ENCODE data around the gene ZNF322. TPM values are rescaled to one million over a fixed set of nuclear protein-coding genes. Genes with fewer than 3 reads are reported as not detected.

The ZNF322 gene
- total and polyA plus RNA-seq, 2 of the 8 experiments (the other 6 are each of a cell fraction or from before 2014, with no cell fraction given): 5.3 to 35.0 TPM

DNA sequence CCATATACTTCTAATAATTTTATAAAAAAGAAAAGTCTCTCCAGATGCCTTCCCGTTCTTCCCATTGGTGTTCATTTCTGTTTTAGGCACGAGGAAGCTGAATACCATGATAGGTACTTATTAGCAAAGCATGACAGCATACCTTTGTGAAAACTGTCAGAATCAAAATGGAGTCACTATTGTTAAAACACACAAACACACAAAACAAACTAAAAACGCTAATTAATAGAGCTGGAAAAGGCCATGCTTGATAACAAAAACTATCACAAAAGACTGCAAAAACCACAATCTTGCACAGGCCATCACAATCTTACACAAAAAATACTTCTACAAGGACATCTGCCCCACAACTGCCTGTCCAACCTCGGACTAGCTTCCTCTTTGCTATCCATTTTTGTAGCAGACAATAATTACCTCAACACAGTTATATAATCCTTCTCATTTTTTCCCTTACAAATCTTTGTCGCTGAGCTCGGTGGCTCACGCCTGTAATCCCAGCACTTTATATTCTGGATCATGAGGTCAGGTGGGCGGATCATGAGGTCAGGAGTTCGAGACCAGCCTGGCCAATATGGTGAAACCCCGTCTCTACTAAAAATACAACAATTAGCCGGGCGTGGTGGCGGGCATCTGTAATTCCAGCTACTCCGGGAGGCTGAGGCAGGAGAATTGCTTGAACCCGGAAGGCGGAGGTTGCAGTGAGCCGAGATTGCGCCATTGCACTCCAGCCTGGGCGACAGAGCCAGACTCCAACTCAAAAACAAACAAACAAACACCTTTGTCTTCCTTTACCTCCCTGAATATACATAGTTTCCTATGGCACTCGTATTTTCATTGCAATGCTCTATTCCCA, 66.0 kb downstream of the ZNF322 start:
- Histone ChIP-seq H3K23me2 (ENCODE audit: low read depth, low read length) (peaks cover 18% of the 10 kb centered on the region), H3K79me1 (ENCODE audit: low read depth, low read length) (peaks cover 8% of the 10 kb centered on the region), H3K23ac (ENCODE audit: insufficient read length) (no peak overlapping the region), H3K56ac (replicated peaks; ENCODE audit: insufficient read length, low read depth, low read length) (no peak overlapping the region), H3K4me3 (ENCODE audit: extremely low read depth in 1 of 4, insufficient read depth in 2 of 4, low read depth in 3 of 4, low read length in 4 of 4) (peak overlapping the region; percentile 92 to 100 (median 99)), H3K79me2 (ENCODE audit: control insufficient read depth in 1 of 2, insufficient read depth in 2 of 2, low read length in 2 of 2) (peaks cover 0 to 12% of the 10 kb centered on the region in 2 experiments; a peak in 2 of 4 replicates), H2AFZ (ENCODE audit: low read length) (peak overlapping the region; percentile 93), H4K91ac (replicated peaks; ENCODE audit: insufficient read length, low read length) (no peak overlapping the region), H3K27ac (ENCODE audit: low read depth, low read length) (no peak overlapping the region), H2BK5ac (ENCODE audit: low read depth, low read length) (no peak overlapping the region), H2BK15ac (ENCODE audit: low read length) (no peak overlapping the region), H4K8ac (ENCODE audit: extremely low read depth, insufficient read depth, low read length) (no peak overlapping the region), H3K27me3 (replicated peaks in 1 of 4; ENCODE audit: control insufficient read depth in 3 of 4, extremely low read depth in 1 of 4, insufficient read depth in 3 of 4, low read length in 3 of 4) (no peaks in the 10 kb centered on the region), H3K9me3 (ENCODE audit: insufficient read depth in 2 of 2, low read depth in 1 of 2, low read length in 1 of 2) (no peaks in the 10 kb centered on the region), H2BK12ac (ENCODE audit: low read depth, low read length) (no peak overlapping the region), H3K36me3 (ENCODE audit: control insufficient read depth in 2 of 4, insufficient read depth in 4 of 4, low read length in 3 of 4) (peaks cover 0 to 4% (median under 1%) of the 10 kb centered on the region in 4 experiments; a peak in 2 of 8 replicates), H4K20me1 (replicated peaks in 1 of 2; ENCODE audit: control insufficient read depth in 1 of 2, insufficient read depth in 2 of 2, low read length in 2 of 2) (no peaks in the 10 kb centered on the region), H2BK20ac (ENCODE audit: low read length) (no peak overlapping the region), H3K18ac (ENCODE audit: extremely low read depth, low read length) (no peak overlapping the region), H3K9ac (replicated peaks in 1 of 4; ENCODE audit: extremely low read depth in 1 of 4, low read depth in 3 of 4, low read length in 3 of 4) (no peak overlapping the region; a peak in 2 of 7 replicates), H3K14ac (ENCODE audit: insufficient read length) (no peak overlapping the region), H3K4me2 (ENCODE audit: insufficient read depth in 1 of 2, low read depth in 2 of 2, low read length in 2 of 2) (peak overlapping the region; percentile 74 to 90), H2AK5ac (ENCODE audit: low read depth, low read length) (no peak overlapping the region), H2BK120ac (replicated peaks; ENCODE audit: low read depth, low read length) (no peak overlapping the region), H3K4ac (replicated peaks; ENCODE audit: insufficient read length, low read depth, low read length) (no peak overlapping the region), H3K4me1 (replicated peaks in 1 of 4; ENCODE audit: control insufficient read depth in 3 of 4, insufficient read depth in 4 of 4, low read length in 3 of 4) (peaks cover 0 to 5% (median 2%) of the 10 kb centered on the region in 4 experiments; a peak in 5 of 7 replicates), H4K5ac (ENCODE audit: insufficient read length, low read depth, low read length) (no peak overlapping the region)
- ChIA-PET POLR2A (ENCODE audit: partially characterized antibody) (interaction anchor here (0.6 to 2.9 kb wide), 7 partner anchors 17 to 554 kb away, joined by 3 to 29 read pairs (median 3); no protein-coding TSS in a partner anchor), CTCF (ENCODE audit: partially characterized antibody) (interaction anchor here (0.5 to 6.0 kb wide), 9 partner anchors 15 to 926 kb away, joined by 3 to 134 read pairs (median 3); no protein-coding TSS in a partner anchor)
- 14% methylated on average over 20 of the region's 20 CpGs; no CpG with 5 or more reads in 1 of the 2 experiments for WGBS, 2 experiments (ENCODE audit: extremely low coverage in 1 of 2, insufficient coverage in 1 of 2, insufficient read length in 1 of 2, insufficient replicate concordance in 2 of 2, low coverage in 1 of 2, low lambda C conversion rate in 2 of 2, missing lambda C conversion rate in 1 of 2)
- TF ChIP-seq FOSL1 (IDR thresholded peaks at IDR 0.05; ENCODE audit: insufficient read depth, low read depth, low read length) (no peak), GTF2F1 (IDR thresholded peaks at IDR 0.05; ENCODE audit: borderline replicate concordance, low read depth, low read length) (no peak), POLR2AphosphoS5 (IDR thresholded peaks at IDR 0.05; ENCODE audit: low read depth, low read length) (no peak), NANOG (IDR thresholded peaks at IDR 0.05; ENCODE audit: insufficient read depth, low read depth, low read length, poor library complexity, severe bottlenecking) (no peak), ATF3 (IDR thresholded peaks at IDR 0.05; ENCODE audit: insufficient read depth, low read depth, low read length) (no peak)
- DNase-seq (ENCODE audit: low read depth in 1 of 2, low spot score in 2 of 2) (peak in 1 of 2 experiments; percentile 70), FAIRE-seq (no peak)

Data from H1 (cell line).